NCI-H2227 (cell line): ENCODE data around the gene DNASE1L2.
"Not testable (repeated sequence)": the region's sequence is repeated elsewhere in the genome, so short reads cannot be mapped to it uniquely, and the experiment has no call there.

ENCODE experiments used
- DNase-seq: peaks from one replicate; lab custom pipeline; 2025; ENCODE audit not compliant: unreplicated experiment; lab: John Stamatoyannopoulos, UW

DNASE1L2 gene

DNA sequence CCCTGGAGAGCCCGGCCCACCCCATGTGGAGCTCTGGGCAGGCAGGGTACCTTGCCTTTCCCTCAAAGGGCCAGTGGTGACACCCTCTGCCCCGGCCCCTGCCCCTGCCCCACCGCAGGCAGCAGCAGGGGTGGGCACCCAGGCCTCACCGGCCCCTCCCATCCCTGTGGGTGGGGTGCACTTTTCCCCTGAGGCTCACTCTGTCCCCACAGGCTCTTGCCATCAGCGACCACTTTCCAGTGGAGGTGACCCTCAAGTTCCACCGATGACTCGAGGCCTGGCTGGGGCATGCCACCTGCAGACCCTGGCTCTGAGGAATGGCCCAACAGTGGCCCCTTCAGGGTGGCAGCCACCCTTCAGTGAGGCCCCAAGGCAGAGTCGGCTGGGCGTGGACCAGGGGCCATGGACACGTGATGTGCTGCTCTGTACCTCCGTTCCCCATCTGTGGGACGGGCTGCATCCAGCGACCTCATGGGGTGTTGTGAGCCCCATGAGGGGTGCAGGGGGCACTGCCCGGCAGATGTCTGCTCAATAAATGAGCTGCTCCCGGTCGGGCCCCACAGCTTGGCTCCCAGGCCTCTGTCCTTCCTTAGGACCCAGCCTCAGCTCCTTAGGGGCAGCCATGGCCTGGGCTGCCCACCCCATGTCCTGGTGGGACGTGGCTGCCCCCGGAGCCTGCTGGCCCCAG is 2.0 kb downstream of the DNASE1L2 start:
- no peak for DNase-seq

DNA sequence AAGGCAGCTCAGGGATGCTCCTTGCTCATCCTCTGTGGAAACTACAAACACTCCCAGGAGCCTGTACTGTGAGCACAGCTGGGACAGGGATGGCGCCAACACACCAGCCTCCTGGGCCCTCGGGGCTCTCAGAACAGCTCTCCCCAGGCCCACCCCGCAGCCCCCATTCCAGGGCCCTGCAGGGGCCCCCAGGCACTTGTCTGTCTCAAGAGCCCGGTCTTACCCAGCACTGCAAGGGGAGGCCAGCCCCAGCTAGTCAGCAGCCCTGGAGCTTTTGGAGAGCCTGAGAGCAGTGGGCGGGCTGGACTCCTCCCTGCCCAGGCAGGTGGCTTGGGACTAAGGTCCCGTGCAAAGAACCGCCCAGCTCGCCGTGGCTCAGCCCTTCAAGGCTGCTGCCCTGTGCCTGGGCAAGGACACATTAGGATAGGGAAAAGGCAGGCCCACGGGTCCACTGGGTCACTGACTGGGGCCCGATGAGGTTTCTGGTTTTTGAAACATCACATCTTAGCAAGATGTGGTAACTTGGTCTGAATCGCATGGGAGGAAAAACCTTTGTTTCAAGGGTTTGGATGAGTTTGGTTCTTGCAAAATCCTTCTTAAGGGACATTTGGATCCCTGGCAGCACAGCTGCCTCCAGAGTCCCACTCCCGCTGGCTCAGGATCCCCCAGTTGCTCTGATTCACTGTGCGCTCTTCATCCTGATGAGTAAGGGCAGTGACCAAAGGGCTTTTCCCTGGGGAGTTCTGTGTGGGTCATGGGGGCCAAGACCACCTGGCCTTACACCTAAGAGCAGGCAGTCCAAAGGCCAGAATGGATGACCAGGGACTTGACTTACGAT is 2.8 kb downstream of the DNASE1L2 start:
- DNase-seq: peak; percentile 19

DNA sequence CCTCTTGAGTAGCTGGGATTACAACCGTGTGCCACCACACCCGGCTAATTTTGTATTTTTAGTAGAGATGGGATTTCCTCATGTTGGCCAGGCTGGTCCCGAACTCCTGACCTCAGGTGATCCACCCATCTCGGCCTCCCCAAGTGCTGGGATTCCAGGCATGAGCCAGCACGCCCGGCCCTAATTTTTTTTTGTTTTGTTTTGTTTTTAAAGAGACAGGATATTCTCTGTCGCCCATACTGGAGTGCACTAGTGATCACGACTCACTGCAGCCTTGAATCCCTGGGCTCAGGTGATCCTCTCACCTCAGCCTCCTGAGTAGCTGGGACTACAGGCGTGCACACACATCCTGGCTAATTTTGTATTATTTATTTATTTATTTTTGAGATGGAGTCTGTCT is 4.1 kb downstream of the DNASE1L2 start:
- not testable (repeated sequence) for DNase-seq

DNA sequence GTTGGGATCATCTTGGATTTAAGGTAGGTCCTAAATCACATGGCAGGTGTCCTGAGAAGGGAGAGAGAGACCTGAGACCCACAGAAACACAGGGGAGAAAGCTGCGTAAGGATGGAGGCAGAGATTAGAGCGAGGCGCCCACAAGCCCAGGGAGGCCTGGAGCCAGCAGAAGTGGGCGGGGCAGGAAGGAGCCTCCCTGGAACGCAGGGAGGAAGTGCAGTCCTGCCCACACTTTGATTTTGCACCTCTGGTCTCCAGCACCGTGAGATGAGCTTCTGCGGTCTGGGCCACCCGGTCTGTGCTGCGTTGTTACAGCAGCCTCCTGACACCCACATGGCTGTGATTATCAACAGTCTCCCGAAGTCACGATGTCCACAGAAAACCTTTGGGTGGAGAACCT is 6.4 kb downstream of the DNASE1L2 start:
- no peak for DNase-seq

DNA sequence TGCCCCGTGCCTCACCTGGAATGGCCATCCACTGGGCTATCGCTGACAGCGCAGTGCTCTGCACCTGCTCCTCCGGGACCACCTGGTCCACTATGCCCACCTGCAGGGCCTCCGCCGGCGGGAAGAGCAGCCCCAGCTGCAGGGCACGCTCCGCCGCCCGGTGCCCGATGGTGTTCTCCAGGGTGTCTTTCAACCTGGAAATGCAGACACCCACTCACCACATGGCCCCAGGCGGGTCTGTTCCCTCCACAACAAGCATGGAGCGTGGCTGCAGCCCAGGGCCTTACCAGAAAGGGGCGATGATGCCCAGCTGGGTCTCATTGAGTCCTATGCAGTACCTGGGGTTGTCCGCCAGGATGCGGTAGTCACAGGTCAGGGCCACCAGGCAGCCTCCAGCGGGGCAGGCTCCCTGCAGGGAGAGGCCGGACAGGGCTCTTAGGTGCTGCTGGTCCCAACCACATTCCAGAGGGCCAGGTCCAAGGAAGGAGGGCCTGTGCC is 6.8 kb downstream of the DNASE1L2 start:
- DNase-seq: no peak

DNA sequence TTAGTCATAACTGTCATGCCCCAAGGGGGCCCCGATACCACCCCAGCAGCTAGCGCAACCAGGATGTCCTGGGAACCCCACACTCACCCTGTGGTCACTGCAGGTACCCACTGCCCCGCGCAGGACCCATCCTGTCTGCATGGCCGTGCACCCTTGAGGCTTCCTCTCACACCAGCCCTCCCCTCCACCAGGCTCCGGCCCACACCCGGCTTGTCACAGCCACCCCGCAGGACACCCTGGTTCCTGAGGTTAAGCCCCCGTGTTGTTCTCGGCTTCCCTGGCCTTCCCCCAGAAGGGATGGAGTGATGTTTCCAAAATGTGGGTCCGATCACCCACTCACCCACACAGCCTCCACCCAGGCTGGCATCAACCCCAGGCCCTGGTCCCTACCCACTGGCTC is 7.5 kb downstream of the DNASE1L2 start:
- DNase-seq: no peak

DNA sequence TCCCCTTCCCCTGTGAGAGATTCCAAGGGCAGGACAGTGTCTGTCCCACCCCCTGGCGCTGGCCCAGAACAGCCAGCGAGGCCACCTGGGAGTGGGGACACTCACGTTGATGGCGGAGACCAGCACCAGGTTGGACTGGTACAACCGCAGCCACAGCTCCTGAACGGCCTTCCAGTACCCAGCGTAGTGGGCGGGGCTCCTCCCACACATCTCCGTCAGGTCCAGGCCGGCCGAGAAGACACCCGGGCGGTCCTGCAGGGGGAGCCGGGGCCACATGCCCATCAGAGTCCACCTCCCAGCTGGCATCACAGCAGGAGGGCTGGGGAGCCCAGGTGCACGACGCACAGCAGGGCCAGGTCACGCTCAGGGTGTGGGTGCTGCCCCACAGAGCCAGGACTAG is 8.1 kb downstream of the DNASE1L2 start:
- DNase-seq: no peak

DNA sequence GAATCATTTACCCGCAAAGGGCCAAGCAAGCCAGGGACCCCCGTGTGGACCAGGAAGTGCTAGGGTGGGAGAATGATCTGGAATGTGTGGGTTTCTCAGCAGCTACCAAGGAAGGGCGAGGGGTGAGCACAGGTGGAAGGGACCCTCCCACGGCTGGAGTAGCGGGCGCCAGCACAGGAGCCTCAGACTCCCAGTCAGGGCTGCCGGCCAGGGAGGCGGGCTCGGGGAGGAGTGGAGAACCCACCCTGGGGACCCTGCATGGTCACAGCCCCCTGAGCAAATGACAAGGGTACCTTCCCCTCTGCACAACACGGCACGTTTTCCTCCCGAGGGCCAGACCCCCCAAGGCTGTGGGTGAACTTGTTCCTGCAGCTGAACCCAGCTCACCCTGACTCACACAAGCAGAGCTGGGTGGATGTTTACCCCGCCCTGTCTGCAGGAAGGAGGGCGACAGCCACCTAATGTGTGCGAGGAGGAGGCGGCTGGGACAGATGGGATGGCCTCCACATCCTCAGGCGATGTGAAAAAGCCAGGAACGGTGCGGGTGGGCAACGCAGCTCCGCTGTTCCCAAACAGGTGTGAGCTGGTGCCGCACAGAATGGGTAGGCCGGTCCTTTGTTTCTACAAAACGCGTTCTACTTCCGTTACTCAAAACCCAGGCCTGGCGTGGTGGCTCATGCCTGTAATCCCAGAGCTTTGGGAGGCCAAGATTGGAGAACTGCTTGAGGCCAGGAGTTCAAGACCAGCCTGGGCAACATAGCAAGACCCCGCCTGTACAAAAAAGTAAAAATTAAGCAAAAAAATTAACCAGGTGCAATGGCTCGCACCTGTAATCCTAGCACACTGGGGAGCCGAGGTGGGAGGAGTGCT is 8.9 kb downstream of the DNASE1L2 start:
- DNase-seq: no peak

DNA sequence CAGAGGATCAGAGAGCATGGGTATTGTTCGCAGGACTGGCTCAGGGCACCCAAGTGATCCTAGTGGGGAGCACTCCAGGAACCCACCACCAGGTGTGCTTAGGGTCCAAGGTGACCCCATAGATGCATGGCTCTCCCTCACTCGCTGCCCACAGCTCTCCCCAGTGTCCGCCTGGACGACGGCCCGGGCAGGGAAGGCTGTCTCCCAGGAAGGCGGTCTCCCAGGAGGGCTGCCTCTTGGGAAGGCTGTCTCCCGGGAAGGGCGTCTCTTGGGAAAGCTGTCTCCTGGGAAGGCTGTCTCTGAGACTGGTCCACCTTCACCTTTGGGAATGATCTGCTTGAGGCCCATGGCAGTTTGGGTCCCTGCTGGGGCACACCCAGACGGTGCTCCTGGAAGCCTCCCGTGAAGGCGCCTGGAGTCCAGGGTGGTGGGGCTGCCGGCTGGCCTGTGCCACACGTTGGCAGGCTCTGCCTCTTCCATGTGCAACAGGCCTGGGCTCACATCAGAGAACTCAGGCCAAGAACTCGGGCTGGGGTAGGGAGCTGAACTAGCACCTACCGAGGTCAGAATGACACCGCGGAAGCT is 10.1 kb downstream of the DNASE1L2 start:
- no peak for DNase-seq

DNA sequence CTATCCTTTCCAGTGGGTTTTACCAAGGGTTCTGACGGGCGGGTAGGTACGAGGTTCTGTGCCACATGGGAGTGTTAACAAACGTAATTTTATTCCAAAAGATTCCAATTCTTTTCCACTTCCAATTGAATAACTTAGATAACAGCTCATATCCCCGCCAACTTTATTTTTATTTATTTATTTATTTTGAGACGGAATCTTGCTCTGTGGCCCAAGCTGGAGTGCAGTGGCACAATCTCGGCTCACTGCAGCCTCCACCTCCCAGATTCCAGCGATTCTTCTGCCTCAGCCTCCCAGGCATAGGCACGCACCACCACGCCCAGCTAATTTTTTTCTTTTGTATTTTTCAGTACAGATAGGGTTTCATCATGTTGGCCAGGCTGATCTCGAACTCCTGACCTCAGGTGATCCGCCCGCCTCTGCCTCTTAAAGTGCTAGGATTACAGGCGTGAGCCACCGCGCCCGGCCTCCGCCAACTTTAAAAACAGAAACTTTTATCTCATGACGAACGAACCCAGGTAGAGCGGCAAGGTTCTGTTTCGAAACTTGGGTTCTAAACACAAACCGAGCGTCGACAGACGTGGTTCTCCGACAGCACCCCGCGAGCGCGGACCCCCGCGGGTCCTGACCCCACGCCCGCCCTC is 14.5 kb downstream of the DNASE1L2 start:
- peak; percentile 52 for DNase-seq

DNA sequence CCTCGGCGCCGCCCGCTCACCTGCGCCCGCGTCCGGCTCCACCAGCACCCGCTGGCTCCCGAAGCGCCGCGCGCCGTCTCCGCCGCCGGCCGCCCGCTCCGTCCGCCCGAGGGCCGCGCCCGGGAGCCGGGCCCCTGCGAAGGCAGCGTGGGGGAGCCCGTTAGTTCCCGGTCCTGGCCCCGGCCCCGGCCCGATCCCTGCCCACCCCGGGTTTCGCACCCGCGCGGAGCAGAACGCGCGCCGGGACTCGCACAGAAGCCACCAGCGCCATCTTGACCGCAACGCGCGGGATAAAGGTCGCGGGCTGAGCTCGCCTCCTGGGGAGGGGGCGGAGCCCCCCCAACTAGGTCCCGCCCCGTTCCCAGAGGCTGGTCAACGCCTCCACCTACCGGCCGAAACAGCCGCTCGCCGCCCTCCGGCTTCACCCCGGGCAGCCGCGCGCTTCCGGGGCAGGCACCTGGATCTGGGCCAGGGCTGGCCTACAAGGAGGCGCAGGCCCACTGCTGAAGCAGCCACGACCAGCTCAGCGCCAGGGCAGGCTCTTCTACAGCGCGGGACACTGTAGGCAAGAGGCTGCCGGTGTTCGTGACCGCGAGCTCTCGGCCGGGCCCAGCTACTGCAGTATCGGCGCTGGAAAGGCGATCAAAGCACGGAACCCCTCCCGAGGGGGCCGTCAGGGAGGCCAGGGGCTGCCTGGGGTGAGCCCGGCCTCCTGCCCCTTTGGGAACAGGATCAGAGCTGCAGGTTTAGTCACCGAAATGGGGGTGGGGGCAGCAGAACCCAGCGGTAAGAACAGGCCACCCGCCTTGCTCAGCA is 15.3 kb downstream of the DNASE1L2 start, which contains the start of gene ECI1:
ECI1 (minus strand) TSS at position 292 of the 816 bp plus-strand sequence; CDS start at position 271, 21 bp downstream.
- peak; percentile 93 for DNase-seq

DNA sequence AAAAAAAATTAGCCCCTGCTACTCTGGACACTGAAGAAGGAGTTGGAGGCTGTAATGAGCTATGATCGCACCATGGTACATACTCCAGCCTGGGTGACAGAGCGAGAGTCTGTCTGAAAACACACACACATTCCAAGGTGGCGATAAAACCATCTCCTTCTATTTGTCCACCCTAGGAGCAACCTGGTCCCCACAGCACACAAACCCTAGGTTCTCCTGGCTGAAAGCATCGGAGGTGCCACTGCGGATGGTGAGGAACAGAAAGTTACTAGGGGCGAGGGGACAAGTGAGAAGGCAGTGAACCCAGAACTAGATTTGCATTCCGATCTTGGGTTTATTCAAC is 16.5 kb downstream of the DNASE1L2 start:
- no peak for DNase-seq

DNA sequence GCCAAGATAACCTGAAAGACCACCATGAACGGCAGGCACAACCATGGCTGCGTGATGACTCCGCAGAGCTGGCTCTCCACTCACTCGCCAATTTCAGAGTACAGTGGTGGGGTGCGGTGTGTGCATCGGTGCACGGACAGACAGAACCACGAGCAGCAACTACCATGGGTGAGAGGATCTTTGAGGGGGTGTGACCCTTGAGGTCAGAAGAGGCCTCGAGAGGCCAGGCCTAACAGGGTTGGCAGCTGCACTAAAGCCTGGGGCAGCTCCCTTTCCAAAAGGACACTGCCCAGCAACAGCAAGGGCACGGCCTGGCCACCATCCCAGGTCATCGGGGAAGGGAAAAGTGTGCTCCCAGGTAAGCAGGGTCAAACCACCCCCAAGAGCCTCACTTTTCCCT is 17.0 kb downstream of the DNASE1L2 start:
- DNase-seq: no peak

DNA sequence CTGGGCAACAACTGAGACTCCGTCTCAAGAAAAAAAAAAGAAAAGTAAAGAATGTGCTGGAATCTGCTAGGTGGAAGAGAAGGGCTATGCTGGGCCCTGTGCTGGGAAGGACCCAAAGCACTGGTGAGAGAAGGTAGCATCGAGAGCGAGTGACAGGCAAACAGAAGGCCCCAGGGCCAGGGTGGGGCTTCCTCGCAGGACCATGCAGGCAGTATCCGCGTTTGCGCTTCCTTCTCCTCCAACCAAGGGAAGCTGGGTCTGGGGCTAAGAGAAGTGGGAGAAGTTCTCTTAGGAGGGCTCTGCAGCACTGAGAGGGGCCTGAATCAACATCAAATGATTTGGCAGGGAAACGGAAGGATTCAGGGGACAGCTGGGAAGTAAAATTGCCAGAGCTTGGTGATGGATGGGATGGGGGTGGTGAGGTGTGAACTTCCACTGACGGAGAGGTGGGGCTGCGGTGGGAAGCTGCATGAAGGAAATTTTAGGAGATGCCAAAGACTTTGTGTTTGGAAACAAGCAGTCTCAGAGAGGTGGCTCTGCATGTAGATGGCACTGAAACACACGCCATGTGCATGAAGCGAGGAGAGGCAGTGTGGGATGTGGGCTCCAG is 20.4 kb downstream of the DNASE1L2 start:
- no peak for DNase-seq

DNA sequence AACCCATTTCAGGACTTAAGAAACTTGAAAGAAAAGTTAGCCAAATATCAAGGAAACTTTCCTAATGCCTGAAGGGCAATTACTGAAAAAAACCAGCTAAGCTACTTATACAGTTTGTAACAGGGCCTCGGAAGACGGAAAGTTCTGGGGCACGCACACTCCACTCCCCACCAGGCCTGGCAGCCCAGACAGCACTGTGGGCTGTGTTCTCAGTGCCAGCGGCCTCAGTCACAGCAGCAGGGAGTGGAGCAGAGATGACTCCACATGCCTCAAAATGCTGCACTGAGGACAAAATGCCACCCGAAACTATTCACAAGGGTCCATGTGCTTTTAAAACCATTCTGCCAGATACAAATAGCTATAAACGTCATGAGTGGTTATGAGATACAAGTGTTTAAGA is 21.5 kb downstream of the DNASE1L2 start:
- no peak for DNase-seq

DNA sequence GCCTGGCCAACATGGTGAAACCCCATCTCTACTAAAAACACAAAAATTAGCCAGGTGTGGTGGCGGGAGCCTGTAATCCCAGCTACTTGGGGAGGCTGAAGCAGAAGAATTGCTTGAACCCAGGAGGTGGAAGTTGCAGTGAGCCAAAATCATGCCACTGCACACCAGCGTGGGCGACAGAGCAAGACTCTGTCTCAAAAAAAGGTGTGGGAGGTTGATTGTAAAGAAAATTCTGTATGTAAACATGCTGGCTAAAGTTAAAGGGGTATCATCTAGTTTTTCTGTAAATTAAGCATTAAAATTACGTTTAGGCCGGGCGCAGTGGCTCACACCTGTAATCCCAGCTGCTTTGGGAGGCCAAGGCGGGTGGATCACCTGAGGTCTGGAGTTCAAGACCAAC is 22.3 kb downstream of the DNASE1L2 start:
- DNase-seq: not testable (repeated sequence)

DNA sequence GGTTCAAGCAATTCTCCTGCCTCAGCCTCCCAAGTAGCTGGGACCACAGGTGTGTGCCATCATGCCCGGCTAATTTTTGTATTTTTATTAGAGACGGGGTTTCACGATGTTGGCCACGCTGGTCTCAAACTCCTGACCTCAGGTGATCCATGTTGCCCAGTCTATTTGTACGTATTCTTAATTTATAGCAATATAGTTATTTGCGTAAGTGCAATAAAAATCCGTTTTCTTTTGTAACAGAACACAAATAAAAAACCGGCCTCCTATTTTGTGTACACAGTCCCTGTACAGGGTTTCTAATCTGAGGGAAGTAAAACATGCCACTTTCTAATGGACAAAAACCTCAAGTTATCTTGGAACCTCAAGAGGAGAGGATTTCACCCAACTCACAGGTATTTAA is 24.0 kb downstream of the DNASE1L2 start:
- DNase-seq: no peak

DNA sequence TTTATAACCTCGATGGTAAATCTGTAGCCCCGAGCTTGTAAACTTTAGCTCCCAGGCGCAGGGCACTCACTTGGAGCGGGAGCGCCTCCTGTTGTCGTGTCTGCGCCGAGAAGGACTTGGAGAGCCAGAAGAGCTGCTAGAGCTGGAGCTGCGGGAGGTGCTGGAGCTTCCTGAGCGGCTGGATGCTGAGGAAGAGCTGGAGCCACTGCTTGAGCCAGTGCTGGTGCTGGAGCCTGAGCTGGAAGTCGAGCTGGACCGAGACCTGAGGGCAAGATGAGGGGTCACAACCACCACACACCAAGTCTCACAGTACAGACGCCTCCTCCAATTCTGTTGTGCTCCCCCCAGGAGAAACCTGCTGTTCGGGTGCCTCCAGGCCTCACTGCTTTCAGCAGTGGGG is 26.8 kb downstream of the DNASE1L2 start:
- DNase-seq: not testable (repeated sequence)

DNA sequence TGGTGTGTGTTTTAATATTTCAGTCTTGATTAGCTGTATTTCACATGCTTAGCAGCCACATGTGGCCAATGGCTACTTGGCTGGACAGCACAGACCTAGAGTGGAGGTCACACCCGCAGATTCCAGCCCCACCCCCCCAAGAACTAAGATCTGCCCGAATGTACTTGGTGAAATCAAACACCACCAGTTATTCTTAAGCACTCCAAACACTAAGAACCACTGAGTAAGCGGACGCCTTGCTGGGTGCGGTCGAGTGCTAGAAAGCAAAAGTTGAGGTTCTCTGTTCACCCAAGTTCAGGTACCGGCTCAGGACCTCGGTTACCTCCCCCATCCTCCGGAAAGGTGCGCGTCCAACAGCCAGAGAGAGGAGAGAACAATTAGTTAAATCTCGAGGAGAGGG is 30.6 kb downstream of the DNASE1L2 start:
- DNase-seq: not testable (repeated sequence)
